Endothelial cell of hepatic sinusoid (primary cell): Measurements from ENCODE around the gene PSEN2.

ENCODE experiments used
- in situ Hi-C: cut with HindIII; loops from 2 replicates; pipeline ENCODE4 v1.10.0; 2017; ENCODE audit warnings: low sequenced_read_pairs

Gene PSEN2

DNA sequence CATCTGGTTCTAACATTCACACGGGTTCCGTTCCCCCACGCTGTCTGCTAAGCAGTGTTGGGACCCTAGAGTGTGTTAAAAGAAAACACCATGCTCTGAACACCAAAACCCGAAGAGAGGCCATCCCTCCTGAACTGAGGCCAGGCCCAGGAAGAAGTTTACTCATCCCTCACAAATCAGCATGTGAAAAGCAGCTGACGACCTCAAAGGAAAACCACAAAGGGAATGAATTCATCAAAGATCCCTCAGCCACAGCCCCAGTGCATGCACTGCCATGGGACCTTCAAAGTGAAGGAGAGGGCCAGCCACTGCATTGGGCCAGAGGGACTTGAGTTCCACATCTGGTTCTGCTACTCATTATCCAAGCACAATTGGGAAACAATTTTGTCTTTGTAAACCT is 7.0 kb upstream of the PSEN2 start:
- in situ Hi-C loops = no loop called here

- in situ Hi-C loops = no loop called here
Observed at GRCh38 chr1:226864311-226864710, 6.1 kb upstream of the PSEN2 start.

DNA sequence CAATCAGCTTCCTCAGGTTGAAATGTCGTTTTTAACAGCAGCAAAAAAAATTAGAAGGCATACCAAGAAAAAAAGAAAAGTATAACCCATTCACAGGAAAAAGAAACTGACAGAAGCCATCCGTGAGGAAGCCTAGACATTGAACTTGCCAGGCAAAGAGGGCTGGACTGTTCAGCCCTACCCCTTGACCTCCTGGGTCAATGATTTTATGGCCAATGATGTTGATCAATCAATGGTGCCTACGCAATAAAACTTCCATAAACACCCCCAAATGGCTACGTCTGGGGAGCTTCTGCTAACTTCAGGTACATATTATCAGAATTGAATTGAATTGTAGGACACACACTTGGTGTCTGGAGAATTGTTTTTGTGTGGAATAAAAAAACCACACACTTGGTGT is 4.8 kb upstream of the PSEN2 start:
- in situ Hi-C loops = no loop called here

DNA sequence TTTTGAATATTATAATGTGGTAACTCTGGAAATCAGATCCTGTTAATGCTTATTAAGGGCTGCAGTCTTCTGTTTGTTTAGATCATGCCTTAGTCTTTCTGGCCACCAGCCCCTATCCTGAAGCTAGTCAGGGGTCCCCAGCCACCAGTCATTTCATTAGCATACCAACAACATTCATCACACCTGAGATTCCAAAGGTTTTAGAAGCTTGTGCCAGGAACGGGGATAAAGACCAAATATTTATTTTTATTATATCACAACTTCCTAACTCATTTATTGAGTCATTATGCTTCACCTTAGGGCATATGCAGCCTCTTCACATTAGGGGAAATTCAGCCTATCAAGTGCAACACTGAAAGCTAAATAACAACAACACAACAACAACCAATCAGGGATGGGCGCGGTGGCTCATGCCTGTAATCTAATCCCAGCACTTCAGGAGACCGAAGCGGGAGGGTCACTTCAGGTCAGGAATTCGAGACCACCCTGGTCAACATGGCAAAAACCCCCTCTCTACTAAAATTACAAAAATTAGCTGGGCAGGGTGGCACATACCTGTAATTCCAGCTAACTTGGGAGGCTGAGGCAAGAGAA is 2.9 kb upstream of the PSEN2 start:
- in situ Hi-C loops = no loop called here

DNA sequence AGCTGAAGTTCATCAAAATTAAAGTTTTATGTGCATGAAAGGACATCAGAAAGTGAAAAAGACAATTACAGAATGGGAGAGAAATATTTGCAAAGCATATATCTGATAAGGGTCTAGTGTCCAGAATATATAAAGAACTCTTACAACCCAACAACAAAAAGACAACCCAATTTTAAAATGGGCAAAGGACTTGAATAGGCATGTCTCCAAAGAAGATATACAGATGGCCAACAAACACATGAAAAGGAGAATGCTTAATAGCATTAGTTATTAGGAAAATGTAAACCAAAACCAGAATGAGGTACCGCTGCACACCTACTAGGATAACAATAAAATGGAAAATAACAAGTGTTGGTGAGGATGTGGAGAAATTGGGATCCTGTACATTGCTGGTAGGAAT is 1.7 kb upstream of the PSEN2 start:
- in situ Hi-C loops = no loop called here

DNA sequence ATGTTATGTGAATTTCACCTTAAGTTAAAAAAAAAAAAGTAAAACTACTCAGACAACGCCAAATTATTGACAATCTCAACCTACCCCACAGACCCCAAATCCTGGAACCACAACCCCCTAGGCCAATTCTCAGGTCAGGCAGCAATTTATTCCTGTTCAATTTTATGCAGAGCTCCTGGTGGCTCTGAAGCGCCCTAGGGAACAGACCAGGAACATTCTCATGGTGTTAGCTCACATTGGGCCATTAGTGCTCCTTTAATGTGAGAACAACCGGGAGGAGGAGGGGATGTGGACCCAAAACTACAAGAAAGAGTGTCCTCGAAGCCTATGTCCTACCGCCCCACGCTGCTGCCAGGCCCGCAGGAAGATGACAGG is 403 bp upstream of the PSEN2 start:
- in situ Hi-C loops = no loop called here

- in situ Hi-C loops = no loop called here
Observed at GRCh38 chr1:226871636-226872327, 1.4 kb downstream of the PSEN2 start.

- in situ Hi-C loops = no loop called here
Observed at GRCh38 chr1:226872437-226872836, 2.0 kb downstream of the PSEN2 start.

- in situ Hi-C loops = no loop called here
Observed at GRCh38 chr1:226873771-226874578, 3.6 kb downstream of the PSEN2 start.

- in situ Hi-C loops = no loop called here
Observed at GRCh38 chr1:226874579-226875425, 4.4 kb downstream of the PSEN2 start.

GRCh38 chr1:226875641-226876295 is 5.4 kb downstream of the PSEN2 start:
- in situ Hi-C loops = no loop called here

DNA sequence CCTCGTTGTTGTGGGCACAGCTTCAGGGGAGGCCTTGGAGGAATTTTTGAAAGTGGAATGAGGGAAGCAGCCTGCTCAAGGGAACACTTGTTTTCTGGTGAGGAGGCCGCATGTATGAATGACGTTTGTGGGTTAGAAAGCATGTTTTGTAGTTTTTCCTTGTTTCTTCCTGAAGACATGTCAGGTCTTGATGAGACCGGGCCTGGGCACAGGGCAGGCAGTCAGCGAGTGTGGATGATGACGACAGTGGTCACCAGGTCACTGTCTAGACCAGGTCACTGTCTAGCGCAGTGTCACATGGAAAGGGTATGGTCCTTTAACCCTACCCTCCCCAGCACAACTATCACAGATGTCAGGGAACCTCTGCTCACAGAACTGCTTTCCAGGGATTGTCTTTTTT is 7.3 kb downstream of the PSEN2 start:
- in situ Hi-C loops = no loop called here

- in situ Hi-C loops = no loop called here
Observed at GRCh38 chr1:226880372-226881287, 10.2 kb downstream of the PSEN2 start.

DNA sequence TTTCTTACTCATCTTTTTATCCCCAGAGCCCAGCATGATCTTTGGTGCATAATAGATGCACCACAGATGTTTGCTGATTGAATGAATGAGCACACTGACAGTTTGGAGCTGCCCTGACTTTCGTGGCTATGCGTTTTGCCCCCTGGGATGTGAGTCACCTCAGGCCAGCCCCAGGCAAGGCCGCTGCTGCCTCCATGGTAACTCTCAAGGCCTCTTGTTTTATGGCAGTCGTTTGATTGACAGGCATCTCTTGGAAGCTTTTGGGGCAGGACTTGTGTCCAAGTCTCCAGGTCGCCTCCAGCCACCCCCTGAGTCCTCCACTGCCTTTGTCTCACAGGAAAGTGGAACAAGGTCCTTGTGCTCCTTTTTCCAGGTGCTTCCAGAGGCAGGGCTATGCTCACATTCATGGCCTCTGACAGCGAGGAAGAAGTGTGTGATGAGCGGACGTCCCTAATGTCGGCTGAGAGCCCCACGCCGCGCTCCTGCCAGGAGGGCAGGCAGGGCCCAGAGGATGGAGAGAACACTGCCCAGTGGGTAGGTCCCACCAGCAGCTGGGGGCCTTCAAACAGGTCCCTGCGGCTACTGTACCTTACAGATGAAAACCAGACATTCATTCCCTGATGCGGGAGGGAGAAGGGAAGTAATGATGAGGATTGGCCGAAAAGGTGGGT is 11.2 kb downstream of the PSEN2 start:
- in situ Hi-C loops = no loop called here

DNA sequence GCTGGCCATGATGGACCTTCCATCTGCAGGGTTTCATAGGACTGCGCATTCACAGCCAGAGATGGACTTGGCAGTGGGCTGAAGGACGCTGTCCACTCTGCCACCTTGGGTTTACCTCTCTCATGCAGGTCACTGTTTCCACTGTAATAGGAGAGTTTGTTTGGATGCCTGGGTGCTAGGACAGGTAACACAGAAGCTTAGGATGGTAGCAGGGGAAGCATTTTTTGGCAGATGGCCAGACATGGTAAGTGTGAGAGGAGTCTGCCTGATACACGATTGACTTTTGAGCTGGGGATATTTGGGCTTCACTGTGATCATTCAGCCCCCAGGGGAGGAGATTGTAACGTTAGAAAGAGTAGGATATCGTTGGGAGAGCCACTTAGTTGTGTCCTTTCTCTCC is 11.8 kb downstream of the PSEN2 start:
- in situ Hi-C loops = no loop called here

GRCh38 chr1:226882631-226883409 is 12.4 kb downstream of the PSEN2 start:
- in situ Hi-C loops = no loop called here

DNA sequence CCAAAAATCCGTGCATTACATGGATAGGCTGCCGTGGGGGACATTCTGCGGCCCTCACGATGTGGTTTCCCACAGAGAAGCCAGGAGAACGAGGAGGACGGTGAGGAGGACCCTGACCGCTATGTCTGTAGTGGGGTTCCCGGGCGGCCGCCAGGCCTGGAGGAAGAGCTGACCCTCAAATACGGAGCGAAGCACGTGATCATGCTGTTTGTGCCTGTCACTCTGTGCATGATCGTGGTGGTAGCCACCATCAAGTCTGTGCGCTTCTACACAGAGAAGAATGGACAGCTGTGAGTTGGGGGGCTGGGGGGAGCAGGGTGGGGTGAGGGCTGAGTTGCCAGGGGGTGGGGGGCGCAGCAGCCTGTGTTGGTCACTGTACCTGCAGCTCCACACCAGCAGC is 13.2 kb downstream of the PSEN2 start:
- in situ Hi-C loops = no loop called here

DNA sequence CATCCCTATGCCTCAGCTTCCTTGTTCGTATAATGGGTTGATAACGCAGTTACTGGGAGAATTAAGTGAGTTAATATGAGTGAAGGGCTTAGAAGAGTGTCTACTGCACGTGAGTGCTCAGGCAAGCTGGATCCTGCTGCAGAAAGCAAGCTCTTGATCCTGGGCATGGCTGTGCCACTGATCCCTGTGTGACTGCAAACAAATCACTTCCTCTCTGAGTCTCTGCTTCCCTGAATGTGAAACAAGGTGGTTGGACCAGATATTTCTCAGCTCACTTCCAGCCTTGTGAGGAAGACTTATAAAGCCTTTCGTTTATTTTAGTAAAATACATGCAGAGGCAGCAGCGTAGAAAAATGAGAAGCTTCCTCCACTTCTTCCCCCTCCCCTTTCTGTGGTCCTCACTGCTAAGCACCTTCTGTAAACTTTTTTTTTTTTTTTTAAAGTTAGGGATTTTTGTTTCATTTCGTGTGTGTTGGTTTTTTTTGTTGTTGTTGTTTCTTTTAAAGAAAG is 13.8 kb downstream of the PSEN2 start:
- in situ Hi-C loops = no loop called here
